ENCODE measurements around the gene SDCCAG8. TPM values are rescaled to one million over a fixed set of nuclear protein-coding genes. Genes with fewer than 3 reads are reported as not detected.

SDCCAG8 gene
- total and polyA plus RNA-seq, 2 experiments from 2014 or later: 28.0 to 66.7 TPM

- no peak for DNase-seq (ENCODE audit: low spot score)
- no peak for ATAC-seq
Observed at GRCh38 chr1:243375596-243375995, 119.8 kb downstream of the SDCCAG8 start.

More at GRCh38 chr1:243375596-243375995, 119.8 kb downstream of the SDCCAG8 start:
- no peaks in the 10 kb centered on the region for H3K4me1 ChIP-seq (ENCODE audit: insufficient read depth)
- H3K27me3 ChIP-seq (ENCODE audit: insufficient read depth): no peaks in the 10 kb centered on the region
- H3K9me3 Mint-ChIP-seq: no peaks in the 10 kb centered on the region
- H3K36me3 Mint-ChIP-seq (ENCODE audit: low read depth): no peaks in the 10 kb centered on the region
- no peak for TF ChIP-seq STAT1 (IDR thresholded peaks at IDR 0.05; ENCODE audit: unreplicated experiment)
- TF ChIP-seq REST (IDR thresholded peaks at IDR 0.05; ENCODE audit: unreplicated experiment): no peak
- no peak for TF ChIP-seq EZH2phosphoT487 (IDR thresholded peaks at IDR 0.05; ENCODE audit: unreplicated experiment)
- TF ChIP-seq ZNF114 (CRISPR knock-in tag; IDR thresholded peaks at IDR 0.05): no peak
- no peak for TF ChIP-seq ZNF462 (CRISPR knock-in tag; IDR thresholded peaks at IDR 0.05)
- no peak for TF ChIP-seq CREB1 (CRISPR knock-in tag; IDR thresholded peaks at IDR 0.05; ENCODE audit: low read depth)
- TF ChIP-seq CTCF (conservative IDR thresholded peaks at IDR 0.05; ENCODE audit: low read depth in 2 of 2): no peak
- TF ChIP-seq EZH2 (IDR thresholded peaks at IDR 0.05; ENCODE audit: low read depth, unreplicated experiment): no peak
- H3K27ac ChIP-seq (ENCODE audit: low read depth): no peak overlapping the region
- H3K4me2 ChIP-seq: no peak overlapping the region
- H3F3A ChIP-seq (replicated peaks; ENCODE audit: low read depth): no peaks in the 10 kb centered on the region
- no peaks in the 10 kb centered on the region for H3K9me2 ChIP-seq (ENCODE audit: insufficient read depth)
- no peaks in the 10 kb centered on the region for H3K36me3 ChIP-seq (ENCODE audit: insufficient read depth)
- H3K4me3 Mint-ChIP-seq: no peak overlapping the region
- no peak overlapping the region for H3K4me3 ChIP-seq
- H4K20me1 ChIP-seq (replicated peaks; ENCODE audit: insufficient read depth): no peaks in the 10 kb centered on the region
- H3K79me2 ChIP-seq (replicated peaks; ENCODE audit: insufficient read depth): no peaks in the 10 kb centered on the region
- H2AFZ ChIP-seq: no peak overlapping the region
- H3K27me3 Mint-ChIP-seq (ENCODE audit: insufficient read depth, low read depth, poor library complexity): no peaks in the 10 kb centered on the region
- peaks cover 10% of the 10 kb centered on the region; the same call in 2 of the 3 replicates for H3K4me1 Mint-ChIP-seq
- H3K27ac Mint-ChIP-seq: no peak overlapping the region

All from GM23338 (cell line).